ENCODE measurements around the gene CTNNBIP1.

The CTNNBIP1 gene

DNA sequence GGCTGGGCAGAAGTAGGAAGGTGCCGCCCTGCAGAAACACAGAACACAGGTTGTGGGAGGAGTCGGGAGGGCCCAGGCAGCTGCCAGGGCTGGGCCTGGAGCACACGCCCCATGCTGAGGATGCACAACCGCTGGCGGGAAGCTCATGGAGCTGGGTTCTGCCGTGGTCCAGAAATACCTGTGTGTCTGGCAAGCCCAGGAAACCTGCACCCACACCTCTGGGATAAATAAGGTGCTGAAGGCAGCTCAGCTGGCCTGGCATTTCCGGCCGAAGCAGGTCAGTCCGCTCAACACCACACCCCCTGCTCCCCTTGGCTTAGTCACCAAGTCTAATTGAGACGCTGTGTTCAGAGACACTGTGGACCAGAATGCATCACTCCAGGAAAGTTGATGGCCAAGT is 32.1 kb downstream of the CTNNBIP1 start:
- DNase-seq (ENCODE audit: low read depth, low spot score), result no peak

DNA sequence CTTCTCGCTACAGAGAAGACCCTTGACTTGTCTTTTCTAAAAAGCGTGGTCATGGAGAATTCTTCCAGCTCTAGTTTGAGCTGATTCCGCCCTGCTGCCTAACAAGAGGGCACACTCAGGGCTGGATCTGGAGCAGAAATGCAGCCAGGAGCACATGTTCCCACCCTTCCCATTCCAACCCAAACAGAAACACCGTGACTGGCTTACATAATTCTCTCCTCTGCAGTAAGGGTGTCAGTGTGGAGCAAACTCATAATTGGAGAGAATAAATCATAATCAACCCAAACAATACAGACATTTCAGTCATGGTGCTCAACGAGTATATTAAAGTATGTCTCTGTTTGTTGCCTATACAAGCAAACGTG is 34.5 kb downstream of the CTNNBIP1 start:
- no peak for DNase-seq (ENCODE audit: low read depth, low spot score)

DNA sequence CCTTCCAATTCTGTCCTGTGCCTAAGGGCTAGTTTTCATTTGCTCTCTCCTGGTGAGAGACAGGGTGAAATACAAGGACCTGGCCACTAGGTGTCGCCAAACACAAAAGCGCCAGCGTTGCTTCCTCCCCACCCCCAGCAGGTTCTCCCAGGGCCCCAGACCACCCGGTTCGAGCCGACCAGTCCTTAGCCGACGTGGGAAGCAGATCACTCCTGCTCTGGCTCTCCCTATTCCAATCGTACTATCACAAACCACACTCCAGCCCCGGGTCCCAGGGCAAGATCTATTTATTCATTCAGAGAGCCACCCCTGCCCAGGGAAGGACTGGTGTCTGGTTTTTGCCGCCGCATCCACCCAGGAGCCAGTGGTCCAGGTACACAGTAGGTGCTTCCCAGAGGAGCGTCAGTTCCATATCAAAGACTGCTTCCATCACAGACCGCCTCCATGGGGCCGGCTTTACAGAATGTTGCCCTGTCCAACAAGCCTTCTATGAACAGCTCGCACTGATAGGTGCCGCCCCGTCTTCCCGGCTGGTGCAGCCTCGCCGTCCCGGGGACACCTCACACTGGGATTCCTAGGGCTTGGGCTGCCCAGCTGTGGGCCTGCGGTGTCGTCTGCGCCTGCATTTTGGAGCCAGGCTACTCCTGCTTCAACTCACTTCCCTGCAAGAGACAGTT is 35.0 kb downstream of the CTNNBIP1 start:
- DNase-seq (ENCODE audit: low read depth, low spot score), result no peak

DNA sequence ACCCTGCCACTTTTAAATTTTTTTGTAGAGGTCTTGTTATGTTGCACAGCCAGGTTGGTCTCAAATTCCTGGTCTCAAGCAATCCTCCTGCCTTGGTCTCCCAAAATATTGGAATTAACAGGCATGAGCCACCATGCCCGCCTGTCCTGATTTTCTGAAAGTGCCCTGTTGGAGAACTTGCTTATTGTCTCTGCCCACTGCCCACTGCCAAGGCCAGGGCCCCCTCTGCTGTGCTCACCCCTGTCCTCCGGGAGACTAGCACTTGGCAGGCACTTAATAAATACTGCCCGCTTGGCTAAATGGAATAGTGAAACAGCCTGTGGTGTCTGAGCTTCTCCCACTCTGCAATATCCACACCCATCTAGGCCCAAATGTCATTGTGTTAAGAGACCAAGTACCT is 35.7 kb downstream of the CTNNBIP1 start:
- no peak for DNase-seq (ENCODE audit: low read depth, low spot score)

DNA sequence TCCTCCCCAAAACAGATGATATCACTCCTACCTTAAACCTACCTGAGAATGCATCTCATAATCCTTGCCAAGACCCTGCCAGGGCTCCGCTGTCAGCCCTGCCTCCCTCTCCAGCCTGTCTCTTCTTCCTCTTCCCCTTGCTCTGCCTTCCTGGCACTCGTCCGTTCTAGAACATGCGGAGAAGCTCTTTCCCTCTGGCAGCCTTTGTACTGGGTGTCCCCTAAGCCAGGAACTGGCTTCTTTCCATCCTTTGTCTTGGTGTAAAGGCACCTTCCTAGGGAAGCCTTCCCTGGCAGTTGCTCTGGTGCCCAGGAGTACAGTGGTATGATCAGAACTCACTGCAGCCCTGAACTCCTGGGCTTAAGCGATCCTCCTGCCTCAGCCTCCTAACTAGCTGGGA is 36.1 kb downstream of the CTNNBIP1 start:
- DNase-seq (ENCODE audit: low read depth, low spot score), result no peak

DNA sequence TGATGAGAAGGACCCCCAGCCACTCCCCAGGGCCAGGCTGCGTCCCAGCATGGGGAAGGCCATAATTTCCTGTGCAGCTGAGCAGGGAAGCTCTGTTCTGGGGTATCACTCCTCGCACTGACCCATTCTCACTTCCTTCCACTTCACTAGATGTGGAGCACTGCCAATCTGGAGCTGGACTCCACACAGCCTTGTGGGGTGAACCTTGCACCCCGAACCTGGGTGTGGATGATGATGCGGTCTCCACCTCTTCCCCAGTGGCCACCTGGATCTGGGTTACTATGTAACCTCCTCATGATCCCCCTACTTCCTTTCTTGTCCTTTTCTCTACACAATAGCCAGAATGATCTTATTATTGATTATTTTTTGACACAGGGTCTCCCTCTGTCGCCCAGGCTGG is 36.7 kb downstream of the CTNNBIP1 start:
- DNase-seq (ENCODE audit: low read depth, low spot score), result no peak

DNA sequence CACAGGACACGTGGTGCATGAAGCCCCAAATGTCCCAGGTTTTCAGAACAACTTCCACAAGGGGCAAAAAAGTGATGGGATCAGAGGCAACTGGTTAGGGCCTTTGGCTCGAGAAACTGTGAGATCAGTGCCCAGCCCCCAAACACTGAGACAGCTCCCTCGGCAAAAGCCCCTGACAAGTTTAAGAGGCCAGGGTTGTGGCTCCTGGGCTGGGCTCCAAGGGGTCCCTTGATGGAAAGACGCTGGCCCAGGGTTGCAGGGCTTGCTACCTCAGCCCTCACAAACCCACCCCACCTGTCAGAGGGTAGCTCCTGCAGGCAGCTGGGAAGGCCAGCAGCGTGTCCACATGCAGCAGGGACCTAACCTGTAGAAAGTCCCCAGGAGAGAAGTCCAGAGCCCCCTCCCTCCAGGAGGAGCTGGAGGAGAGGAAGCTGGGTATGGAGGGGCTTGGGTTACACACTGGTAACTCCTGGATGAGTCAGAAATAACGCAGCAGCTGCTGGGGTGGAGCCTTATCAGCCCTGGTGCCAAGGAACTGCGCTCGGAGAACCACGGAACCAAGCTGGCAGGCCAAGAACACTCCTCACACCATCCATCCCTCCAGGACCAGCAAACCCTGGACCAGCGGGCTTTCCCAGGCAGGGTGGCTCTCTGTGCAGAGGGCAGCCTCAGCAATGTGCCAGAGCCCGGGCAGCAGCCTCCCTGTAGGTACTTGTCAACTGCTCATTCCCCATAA is 37.5 kb downstream of the CTNNBIP1 start:
- no peak for DNase-seq (ENCODE audit: low read depth, low spot score)

DNA sequence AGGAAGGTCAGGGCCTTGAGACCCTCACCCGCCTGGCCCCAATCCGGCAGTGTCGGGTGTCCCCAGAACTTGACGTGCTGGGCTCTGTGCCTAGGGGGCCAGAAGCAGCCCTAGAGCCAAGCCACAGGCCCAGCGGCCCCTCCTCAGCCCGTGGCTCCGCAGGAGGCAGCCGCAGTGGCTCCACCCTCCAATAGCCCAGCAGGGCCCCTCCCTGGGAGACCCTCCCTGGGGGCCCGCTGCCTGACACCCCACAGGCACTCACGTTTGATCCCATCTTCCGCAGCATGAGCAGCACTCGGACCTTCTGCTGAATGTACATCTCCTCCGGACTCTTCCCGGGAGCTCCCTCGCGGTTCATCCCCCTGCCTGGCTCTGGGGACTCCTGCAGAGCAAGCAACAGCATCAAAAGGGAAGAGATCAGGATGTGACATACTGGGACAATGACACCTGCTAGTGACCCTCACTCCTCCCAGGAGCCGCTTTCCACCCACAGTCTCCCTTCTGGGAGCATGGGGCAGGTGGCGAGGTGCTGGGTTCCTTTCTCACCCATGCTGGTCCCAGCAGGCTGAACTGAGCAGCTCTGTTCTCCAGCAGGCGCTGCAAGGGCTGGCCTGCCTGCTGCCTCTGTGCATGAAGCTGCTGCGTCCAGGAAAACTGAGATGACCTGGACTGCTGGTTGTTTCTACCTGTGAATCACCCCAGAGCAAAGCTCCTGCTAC is 38.2 kb downstream of the CTNNBIP1 start:
- no peak for DNase-seq (ENCODE audit: low read depth, low spot score)

DNA sequence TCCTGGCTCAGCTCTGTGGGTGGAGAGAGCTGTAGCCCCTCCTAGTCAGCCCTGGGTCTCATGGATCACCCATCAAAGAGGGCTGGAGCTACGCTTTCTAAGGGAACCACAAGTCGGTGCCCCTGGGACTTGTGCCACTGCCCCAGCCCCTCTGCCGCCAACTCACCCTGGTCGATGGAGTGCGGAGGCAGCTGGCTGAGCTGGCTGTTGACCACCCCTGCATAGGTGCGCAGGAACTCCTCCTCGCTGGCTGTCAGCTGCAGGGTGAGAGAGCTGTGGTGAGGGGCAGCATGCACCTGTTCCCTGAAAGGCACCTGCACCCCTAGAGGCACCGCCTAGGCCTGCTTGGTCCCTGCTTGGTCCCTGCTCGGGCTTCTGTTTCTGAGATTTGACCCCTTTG is 39.0 kb downstream of the CTNNBIP1 start:
- DNase-seq (ENCODE audit: low read depth, low spot score), result no peak

DNA sequence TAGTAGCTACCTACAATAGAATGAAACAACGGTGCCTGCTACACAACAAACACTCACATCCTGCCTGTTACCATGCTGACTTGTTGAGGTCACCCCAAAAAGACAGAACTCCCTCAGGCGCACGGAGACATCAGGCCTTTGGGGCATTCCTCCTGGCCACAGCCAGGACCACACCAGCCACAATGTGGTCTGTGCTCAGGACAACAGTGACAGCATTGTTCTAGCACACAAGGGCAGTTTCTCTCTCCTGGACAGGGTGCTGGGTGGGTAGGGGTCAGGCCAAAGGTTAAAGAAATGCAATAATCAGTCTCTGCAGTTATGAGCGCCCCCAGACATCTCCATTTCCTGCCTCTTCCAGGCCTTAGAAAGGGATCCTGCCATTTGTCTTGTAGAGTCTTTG is 39.5 kb downstream of the CTNNBIP1 start:
- DNase-seq (ENCODE audit: low read depth, low spot score), result no peak

DNA sequence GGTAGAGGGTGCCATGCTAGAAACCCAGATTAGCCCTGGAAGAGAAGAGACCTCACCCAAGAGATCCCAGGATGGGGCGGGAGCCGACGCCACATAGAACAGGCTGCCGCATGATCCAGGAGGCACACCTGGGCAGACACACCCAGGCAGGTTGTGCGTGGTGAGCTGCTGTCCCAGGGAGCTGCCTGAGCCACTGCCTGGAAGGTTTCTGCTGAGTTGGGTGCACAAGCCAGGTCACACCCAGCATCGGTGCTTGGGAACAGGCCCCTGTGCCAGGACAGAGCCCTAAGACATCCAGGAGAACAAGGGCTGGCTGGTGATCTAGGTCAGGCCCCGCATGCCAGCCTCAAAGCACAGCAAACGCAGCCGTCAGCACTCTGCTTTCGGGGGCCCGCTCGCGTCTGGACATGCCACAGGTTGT is 40.2 kb downstream of the CTNNBIP1 start:
- no peak for DNase-seq (ENCODE audit: low read depth, low spot score)

DNA sequence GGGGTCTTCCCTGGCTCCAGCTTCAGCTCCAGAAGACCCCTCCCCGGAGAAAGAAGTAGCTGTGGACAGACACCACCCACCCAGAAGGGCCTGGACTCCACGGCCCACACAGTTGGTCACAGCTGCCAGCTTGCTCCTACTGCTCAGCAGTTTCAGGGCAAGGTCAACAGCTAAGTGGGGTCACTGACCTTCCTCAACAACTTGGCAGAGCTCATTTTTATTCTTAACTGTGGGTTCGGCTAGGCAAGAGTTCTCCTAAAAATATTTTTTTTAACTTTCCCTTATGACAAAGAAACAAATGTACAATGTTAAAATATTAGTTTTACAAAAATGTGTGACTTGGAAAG is 41.9 kb downstream of the CTNNBIP1 start:
- DNase-seq (ENCODE audit: low read depth, low spot score), result no peak

DNA sequence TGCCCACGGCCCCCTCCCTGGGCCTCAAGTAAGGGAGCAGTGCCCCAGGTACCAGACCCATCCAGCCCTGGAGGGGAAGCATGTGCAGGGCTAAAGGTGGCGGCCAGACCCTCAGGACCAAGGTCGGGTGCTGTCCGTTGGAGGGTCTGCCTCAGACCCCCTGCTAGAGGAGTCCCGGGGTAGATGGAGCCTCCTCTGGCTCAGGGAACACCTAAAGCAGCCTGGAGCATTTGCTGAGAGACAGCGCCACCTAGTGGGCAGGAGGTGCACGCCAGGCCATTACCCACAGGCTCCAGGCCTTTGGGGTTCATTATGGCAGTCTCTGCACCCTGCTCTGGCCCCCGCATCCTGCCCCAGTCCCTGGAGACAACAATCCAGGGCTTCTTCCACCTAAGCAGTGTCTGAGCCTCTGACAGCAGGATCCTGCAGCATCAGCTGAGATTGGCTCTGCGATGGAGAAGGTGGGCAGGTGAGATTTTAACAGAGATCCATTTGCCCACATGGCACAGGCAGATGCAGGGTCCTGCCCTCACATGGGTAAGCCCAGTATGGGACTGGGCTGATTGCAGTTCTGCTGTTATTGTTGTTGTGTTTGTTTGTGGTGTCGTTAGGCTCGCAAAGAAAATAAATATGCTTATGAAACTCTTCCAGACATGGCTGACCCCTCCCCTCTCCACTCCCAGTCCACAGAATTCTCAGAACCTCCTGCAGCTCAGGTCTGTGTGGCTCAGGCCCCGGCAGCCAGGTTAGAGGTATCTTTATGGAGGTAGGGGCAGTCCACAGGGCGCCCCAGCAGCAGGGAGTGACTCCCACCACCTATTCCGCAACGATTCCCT is 42.4 kb downstream of the CTNNBIP1 start:
- DNase-seq (ENCODE audit: low read depth, low spot score), result no peak

DNA sequence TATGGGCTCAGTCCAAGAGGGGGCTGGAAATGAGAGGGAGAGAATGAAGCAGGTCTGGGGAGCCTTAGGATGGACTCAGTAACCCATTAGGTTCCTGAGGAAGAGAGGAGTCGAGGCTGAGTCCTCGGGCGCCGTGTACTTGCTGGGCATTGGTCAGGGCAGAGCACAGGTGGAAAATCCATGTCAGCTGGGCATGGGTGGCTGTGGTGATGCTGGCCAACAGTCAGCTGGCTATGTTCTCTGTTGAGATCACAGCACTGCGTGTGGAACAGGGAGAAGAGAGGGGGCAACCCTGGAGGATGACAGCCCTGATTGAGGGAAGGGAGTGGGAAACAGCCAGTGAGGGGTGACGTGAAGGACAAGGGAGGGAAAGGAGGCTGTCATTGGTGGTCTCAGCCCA is 43.2 kb downstream of the CTNNBIP1 start:
- DNase-seq (ENCODE audit: low read depth, low spot score), result no peak

DNA sequence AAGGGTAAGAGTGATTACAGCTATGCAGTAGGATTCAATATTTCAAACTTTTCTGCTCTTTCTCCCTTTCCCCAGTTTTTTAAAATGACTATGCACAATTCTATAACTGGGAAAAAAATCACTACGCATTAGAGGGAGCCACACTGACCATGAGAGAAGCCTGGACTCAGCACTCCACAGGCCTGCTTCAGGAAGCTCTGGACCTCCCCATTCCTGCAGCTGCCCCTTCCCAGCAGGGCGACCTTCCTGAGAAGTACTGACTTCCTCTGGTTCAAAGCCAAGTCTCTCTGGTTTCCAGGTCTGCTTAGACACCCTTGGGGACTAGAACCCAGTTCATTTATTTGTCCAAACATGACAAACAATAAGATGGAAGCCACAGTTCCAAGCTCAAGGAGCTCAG is 44.3 kb downstream of the CTNNBIP1 start:
- DNase-seq (ENCODE audit: low read depth, low spot score), result no peak

DNA sequence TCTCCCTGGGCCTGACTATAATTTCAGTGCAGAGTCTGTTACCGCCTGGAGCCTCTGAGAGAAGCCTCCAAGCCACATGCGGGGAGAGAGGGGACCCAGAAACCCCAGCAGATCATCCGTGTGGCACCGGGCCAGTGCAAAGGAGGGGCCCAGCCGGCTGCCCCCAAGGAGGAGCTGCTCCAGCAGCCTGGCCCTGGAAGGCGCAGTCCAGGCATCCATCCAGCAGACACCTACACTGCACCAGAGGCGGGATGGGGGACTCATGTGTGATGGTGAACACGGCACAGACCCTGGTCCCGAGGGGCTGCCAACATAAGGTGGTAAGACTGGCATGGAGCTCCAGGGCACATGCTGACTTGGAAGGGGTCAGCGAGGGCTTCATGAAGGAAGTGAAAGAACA is 46.7 kb downstream of the CTNNBIP1 start:
- DNase-seq (ENCODE audit: low read depth, low spot score), result no peak

DNA sequence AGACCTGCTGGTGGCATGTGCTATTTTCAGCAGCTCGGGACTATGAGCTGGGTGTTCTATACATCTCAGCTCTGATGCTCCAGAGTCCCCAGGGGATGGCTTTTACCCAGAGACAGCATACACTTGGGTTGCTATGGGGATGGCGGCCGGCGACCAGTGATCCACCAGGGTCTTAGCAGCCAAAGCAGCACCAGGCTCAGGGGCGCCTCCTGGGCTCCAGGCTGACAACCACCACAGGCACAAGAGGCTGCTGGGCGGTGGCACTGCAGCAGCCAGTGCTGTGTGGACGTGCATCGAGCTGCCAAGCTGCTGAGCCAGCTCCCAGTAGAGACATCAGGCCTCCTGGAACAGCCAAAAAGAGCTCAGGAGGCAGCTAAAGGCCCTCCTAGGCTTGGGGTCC is 48.7 kb downstream of the CTNNBIP1 start:
- DNase-seq (ENCODE audit: low read depth, low spot score), result no peak

DNA sequence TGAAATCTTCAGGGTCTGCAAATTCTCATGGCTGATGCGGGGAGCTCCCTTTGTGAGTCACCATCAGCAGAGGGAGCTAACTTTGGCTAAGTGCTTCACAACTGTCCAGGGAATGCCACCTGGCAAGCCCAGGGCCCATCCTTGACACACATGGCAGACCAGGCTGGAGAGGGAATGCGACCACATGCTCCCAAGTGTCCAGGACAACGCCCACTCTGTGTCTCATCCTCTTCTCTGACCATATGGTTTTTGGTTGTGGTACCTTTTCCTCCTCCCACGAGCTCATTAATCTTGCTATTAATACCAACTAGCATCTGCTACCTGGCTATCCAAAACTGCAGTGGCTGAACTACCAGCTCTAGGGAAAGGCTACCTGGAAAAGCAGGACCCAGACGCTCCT is 49.2 kb downstream of the CTNNBIP1 start:
- no peak for DNase-seq (ENCODE audit: low read depth, low spot score)

DNA sequence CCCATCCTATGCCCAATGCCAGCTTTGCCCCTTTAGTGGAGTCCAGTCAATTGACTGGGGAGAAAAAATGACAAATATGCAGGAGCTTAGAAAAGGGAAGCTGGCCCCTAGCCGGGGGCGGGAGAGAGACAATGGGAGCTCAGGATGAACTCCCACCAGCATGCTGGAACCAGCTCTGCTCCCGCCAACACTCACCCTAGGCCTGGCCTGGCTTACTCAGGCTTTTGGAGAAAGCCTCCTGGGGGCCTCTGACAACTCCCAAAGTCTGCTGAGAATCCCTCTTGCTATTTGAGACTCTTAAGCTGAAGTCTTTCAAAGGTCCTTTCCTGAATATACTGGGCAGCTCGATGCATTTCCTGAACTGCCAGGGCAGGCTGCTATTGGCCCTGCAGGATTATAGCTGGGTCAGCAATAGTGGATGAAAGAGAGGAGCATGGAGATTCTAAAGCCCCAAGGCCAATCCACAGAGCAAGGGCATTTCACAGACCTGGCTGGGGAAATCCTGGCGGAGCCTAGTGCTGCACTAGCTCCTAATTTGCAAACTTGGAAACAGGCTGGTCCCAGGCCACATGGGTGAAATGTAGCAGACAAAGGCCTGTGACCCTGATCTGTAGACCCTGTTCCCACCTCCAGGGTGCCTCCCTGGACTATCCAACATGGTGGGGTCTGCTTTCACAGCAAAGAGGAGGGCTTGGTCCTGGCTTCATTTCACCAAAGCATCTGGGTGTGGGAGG is 50.6 kb downstream of the CTNNBIP1 start:
- no peak for DNase-seq (ENCODE audit: low read depth, low spot score)

DNA sequence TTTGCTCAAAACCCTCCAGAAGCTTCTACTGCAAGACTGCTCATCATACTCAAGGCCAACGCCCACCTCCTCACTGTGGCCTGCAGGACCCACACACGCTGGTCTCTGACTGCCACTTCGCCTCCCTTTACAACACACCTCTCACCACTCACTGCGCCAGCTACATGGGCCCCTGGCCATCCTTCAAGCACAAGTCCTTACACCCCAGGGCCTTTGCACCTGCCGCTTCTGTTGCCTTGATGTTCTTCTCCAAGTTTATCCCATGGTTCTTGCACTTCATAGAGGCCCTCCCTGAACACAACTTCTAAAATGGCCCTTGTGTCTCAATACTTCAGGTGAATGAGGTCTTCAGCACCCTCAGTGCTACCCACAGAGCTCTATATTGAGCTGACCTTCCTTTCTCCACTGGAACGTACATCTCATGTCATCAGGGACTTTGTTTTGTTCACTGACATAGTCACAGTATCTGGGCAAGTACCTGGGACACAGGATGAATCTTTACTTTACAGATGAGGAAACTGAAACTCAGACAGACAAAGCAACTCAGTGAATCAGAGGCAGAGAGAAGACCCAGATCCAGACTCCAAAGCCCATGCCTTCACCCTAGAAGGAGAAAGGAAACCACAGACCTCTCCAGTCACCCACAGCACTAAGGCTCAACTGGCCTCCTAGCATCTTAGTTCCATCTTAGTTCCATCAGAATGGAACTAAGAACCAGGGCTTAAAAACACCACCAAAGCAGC is 51.6 kb downstream of the CTNNBIP1 start:
- no peak for DNase-seq (ENCODE audit: low read depth, low spot score)

DNA sequence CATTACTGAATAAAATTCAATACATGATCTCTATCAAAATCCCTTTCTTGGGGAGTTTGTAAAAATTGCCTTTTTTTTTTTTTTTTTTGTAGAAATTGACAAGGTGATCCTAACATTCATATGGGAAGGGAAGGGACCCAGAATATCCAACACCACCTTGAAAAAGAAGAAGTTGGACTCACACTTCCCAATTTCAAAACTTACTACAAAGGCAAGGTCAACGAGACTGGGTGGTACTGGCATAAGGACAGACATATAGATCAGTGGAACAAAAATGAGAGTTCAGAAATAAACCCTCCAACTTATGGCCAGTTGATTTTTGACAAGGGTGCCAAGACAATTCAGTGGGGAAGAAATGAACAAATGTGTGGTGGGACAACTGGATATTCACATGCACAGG is 54.9 kb downstream of the CTNNBIP1 start:
- no peak for DNase-seq (ENCODE audit: low read depth, low spot score)
